Measurements from ENCODE around the gene RNF212B. TPM values are rescaled to one million over a fixed set of nuclear protein-coding genes. Genes with fewer than 3 reads are reported as not detected.
A peak's percentile ranks its signal among the peaks of the same experiment; 100 is the strongest.

Gene RNF212B
- total and polyA plus RNA-seq, 2 of the 13 experiments (the other 11 are each of a cell fraction or from before 2014, with no cell fraction given): 0.05 TPM; not detected in 1

GRCh38 chr14:23301969-23302289 lies 64.2 kb downstream of the RNF212B start (continued):
- TF ChIP-seq TBP (CRISPR knock-in tag; IDR thresholded peaks at IDR 0.05) (no peak; the same call in 1 of the 2 replicates), ZNF451 (CRISPR knock-in tag; IDR thresholded peaks at IDR 0.05) (no peak; the same call in 1 of the 2 replicates), TMF1 (CRISPR knock-in tag; IDR thresholded peaks at IDR 0.05; ENCODE audit: low read depth) (peak; percentile 71; the same call in 1 of the 2 replicates), FOXK2 (IDR thresholded peaks at IDR 0.05) (no peak), PAXIP1 (CRISPR knock-in tag; conservative IDR thresholded peaks at IDR 0.05) (no peak; the same call in none of the 2 replicates), KDM4B (CRISPR knock-in tag; IDR thresholded peaks at IDR 0.05) (peak; percentile 88), LCORL (IDR thresholded peaks at IDR 0.05) (0 out of 2 replicates have a peak, but pooled peaks have one; percentile 72), LCORL (CRISPR knock-in tag; IDR thresholded peaks at IDR 0.05) (no peak), FOXA1 (IDR thresholded peaks at IDR 0.05) (no peak), FOXA1 (CRISPR knock-in tag; IDR thresholded peaks at IDR 0.05) (no peak), ZBTB25 (CRISPR knock-in tag; IDR thresholded peaks at IDR 0.05) (peak; percentile 24; the same call in 1 of the 2 replicates), DNMT3B (CRISPR knock-in tag; conservative IDR thresholded peaks at IDR 0.05) (peak; percentile 84; the same call in 1 of the 2 replicates), NCOR1 (IDR thresholded peaks at IDR 0.05; ENCODE audit: borderline replicate concordance, low read length) (no peak), ZBTB7A (CRISPR knock-in tag; IDR thresholded peaks at IDR 0.05) (peak; percentile 84), NR2C2 (CRISPR knock-in tag; IDR thresholded peaks at IDR 0.05; ENCODE audit: borderline replicate concordance) (peak; percentile 1; the same call in 1 of the 2 replicates), MEIS2 (CRISPR knock-in tag; IDR thresholded peaks at IDR 0.05) (peak; percentile 25; the same call in 1 of the 2 replicates), MIXL1 (CRISPR knock-in tag; IDR thresholded peaks at IDR 0.05) (peak; percentile 35), DMTF1 (CRISPR knock-in tag; IDR thresholded peaks at IDR 0.05) (no peak; the same call in 1 of the 2 replicates), ZNF773 (CRISPR knock-in tag; IDR thresholded peaks at IDR 0.05; ENCODE audit: borderline replicate concordance) (peak; percentile 95), KLF12 (CRISPR knock-in tag; IDR thresholded peaks at IDR 0.05; ENCODE audit: borderline replicate concordance) (no peak), ZNF510 (CRISPR knock-in tag; IDR thresholded peaks at IDR 0.05; ENCODE audit: low read depth) (0 out of 2 replicates have a peak, but pooled peaks have one; percentile 60), AFF4 (CRISPR knock-in tag; IDR thresholded peaks at IDR 0.05) (no peak; the same call in 1 of the 2 replicates), TEAD2 (CRISPR knock-in tag; IDR thresholded peaks at IDR 0.05) (peak; percentile 90)

Measured in HepG2 (cell line).